CD4-positive, alpha-beta T cell treated with Interleukin-1 beta for 1 hour (primary cell): ENCODE data around the gene AKNA.

ENCODE experiments used
- DNase-seq, 2 donors: peaks; one replicate each; pipeline ENCODE4 v3.0.0-alpha.2; 2020 to 2022

The AKNA gene

GRCh38 chr9:114387680-114388356 lies at the start of gene AKNA:
Gene AKNA, minus strand, starts transcription at chr9:114387982. Its CDS starts 6,649 bp downstream, at chr9:114381333.
- DNase-seq = peak; percentile 84 to 85

GRCh38 chr9:114437401-114437893 lies 49.7 kb upstream of the AKNA start:
- DNase-seq = no peak

- DNase-seq = peak in 1 of 2 donors; percentile 26
Observed at GRCh38 chr9:114434878-114435311, 47.1 kb upstream of the AKNA start.

- DNase-seq = no peak
Observed at GRCh38 chr9:114433720-114434255, 46.0 kb upstream of the AKNA start.

GRCh38 chr9:114433086-114433485 lies 45.3 kb upstream of the AKNA start:
- DNase-seq = no peak

GRCh38 chr9:114432323-114433067 lies 44.7 kb upstream of the AKNA start:
- DNase-seq = no peak

- DNase-seq = no peak
Observed at GRCh38 chr9:114431770-114432169, 44.0 kb upstream of the AKNA start.

GRCh38 chr9:114431003-114431402 lies 43.2 kb upstream of the AKNA start:
- DNase-seq = no peak

GRCh38 chr9:114430457-114430856 lies 42.7 kb upstream of the AKNA start:
- no peak for DNase-seq

GRCh38 chr9:114429488-114429887 lies 41.7 kb upstream of the AKNA start:
- DNase-seq = no peak

GRCh38 chr9:114428466-114428865 lies 40.7 kb upstream of the AKNA start:
- DNase-seq = no peak

- no peak for DNase-seq
Observed at GRCh38 chr9:114427644-114428043, 39.9 kb upstream of the AKNA start.

- DNase-seq = no peak
Observed at GRCh38 chr9:114426046-114426948, 38.5 kb upstream of the AKNA start.

GRCh38 chr9:114425126-114425525 lies 37.3 kb upstream of the AKNA start:
- DNase-seq = no peak

GRCh38 chr9:114424126-114424525 lies 36.3 kb upstream of the AKNA start:
- DNase-seq = no peak

- no peak for DNase-seq
Observed at GRCh38 chr9:114423181-114423580, 35.4 kb upstream of the AKNA start.

GRCh38 chr9:114421147-114421546 lies 33.4 kb upstream of the AKNA start:
- DNase-seq = no peak

GRCh38 chr9:114419796-114420195 lies 32.0 kb upstream of the AKNA start:
- no peak for DNase-seq

GRCh38 chr9:114418053-114418452 lies 30.3 kb upstream of the AKNA start:
- DNase-seq = no peak

GRCh38 chr9:114417511-114417910 lies 29.7 kb upstream of the AKNA start:
- DNase-seq = no peak

- DNase-seq = no peak
Observed at GRCh38 chr9:114416906-114417305, 29.1 kb upstream of the AKNA start.

- DNase-seq = no peak
Observed at GRCh38 chr9:114416290-114416689, 28.5 kb upstream of the AKNA start.

- DNase-seq = no peak
Observed at GRCh38 chr9:114414346-114414745, 26.6 kb upstream of the AKNA start.
